Measurements from ENCODE around the gene ARMC7.

DNA sequence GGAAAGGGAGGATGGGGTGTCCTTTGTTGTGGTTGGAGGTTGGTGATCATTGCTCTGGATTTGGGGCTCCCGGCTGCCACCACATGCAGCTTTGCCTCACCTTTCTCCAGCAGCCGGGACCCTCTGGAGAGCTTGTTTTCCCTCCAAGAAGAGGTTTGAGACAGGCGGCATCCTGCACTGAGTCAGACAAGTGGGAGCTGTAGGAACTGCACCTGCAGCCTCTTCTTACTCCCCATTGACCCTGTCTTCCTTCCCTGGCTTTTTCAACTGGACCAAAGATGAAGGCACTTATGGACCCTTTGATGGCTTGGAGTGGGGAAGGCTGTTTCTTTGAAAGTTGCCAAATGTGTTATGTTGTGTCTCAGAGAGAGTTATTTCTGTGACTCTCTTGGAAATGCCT is 46.1 kb upstream of the ARMC7 start:
- TF ChIP-seq CTCF (IDR thresholded peaks at IDR 0.05) (no peak), POLR2AphosphoS5 (IDR thresholded peaks at IDR 0.05; ENCODE audit: low read depth, low read length) (no peak), SIN3A (IDR thresholded peaks at IDR 0.05; ENCODE audit: borderline replicate concordance, insufficient read depth, low read depth, low read length) (no peak)
